ENCODE data around the gene RRM2. TPM values are rescaled to one million over a fixed set of nuclear protein-coding genes. Genes with fewer than 3 reads are reported as not detected.

The RRM2 gene
- total and polyA plus RNA-seq, 2 experiments from 2014 or later = 15.2 to 49.7 TPM

GRCh38 chr2:10129490-10129889 lies 7.0 kb downstream of the RRM2 start:
- Histone ChIP-seq H3K79me2 (peaks cover 11% of the 10 kb centered on the region), H3K9me3 (ENCODE audit: low read depth) (no peaks in the 10 kb centered on the region), H3K27ac (no peak overlapping the region), H3K4me1 (ENCODE audit: insufficient read depth) (peaks cover 5% of the 10 kb centered on the region), H3K4me3 (no peak overlapping the region), H2AFZ (no peak overlapping the region), H3K36me3 (replicated peaks; ENCODE audit: insufficient read depth, low read depth) (no peaks in the 10 kb centered on the region), H3K9me2 (replicated peaks; ENCODE audit: insufficient read depth) (no peaks in the 10 kb centered on the region), H3K4me2 (no peak overlapping the region), H3K27me3 (no peaks in the 10 kb centered on the region), H4K20me1 (ENCODE audit: insufficient read depth, poor library complexity, severe bottlenecking) (no peaks in the 10 kb centered on the region)
- DNase-seq (ENCODE audit: low spot score) = no peak
- no peak for TF ChIP-seq EZH2 (IDR thresholded peaks at IDR 0.05; ENCODE audit: borderline replicate concordance)
- TF ChIP-seq EZH2phosphoT487 (IDR thresholded peaks at IDR 0.05; ENCODE audit: low read depth, severe bottlenecking, unreplicated experiment) = no peak
- TF ChIP-seq CTCF (IDR thresholded peaks at IDR 0.05; ENCODE audit: poor library complexity) = no peak
- 69% methylated on average over 3 of the region's 3 CpGs for WGBS (ENCODE audit: low lambda C conversion rate, missing lambda C conversion rate)

- Histone ChIP-seq H3K27ac (no peak overlapping the region), H3K4me3 (no peak overlapping the region), H3K9me2 (replicated peaks; ENCODE audit: insufficient read depth) (no peaks in the 10 kb centered on the region), H3K9me3 (ENCODE audit: low read depth) (no peaks in the 10 kb centered on the region), H3K79me2 (peaks cover 2% of the 10 kb centered on the region), H4K20me1 (ENCODE audit: insufficient read depth, poor library complexity, severe bottlenecking) (no peaks in the 10 kb centered on the region), H3K27me3 (no peaks in the 10 kb centered on the region), H2AFZ (no peak overlapping the region), H3K4me1 (ENCODE audit: insufficient read depth) (no peaks in the 10 kb centered on the region), H3K4me2 (no peak overlapping the region), H3K36me3 (replicated peaks; ENCODE audit: insufficient read depth, low read depth) (no peaks in the 10 kb centered on the region)
- DNase-seq (ENCODE audit: low spot score) = no peak
- no peak for TF ChIP-seq EZH2 (IDR thresholded peaks at IDR 0.05; ENCODE audit: borderline replicate concordance)
- no peak for TF ChIP-seq EZH2phosphoT487 (IDR thresholded peaks at IDR 0.05; ENCODE audit: low read depth, severe bottlenecking, unreplicated experiment)
- no peak for TF ChIP-seq CTCF (IDR thresholded peaks at IDR 0.05; ENCODE audit: poor library complexity)
- WGBS (ENCODE audit: low lambda C conversion rate, missing lambda C conversion rate) = 96% methylated on average over 7 of the region's 7 CpGs
Observed at GRCh38 chr2:10132043-10132575, 9.6 kb downstream of the RRM2 start.

- H2AFZ ChIP-seq = no peak overlapping the region
- H3K36me3 ChIP-seq (replicated peaks; ENCODE audit: insufficient read depth, low read depth) = no peaks in the 10 kb centered on the region
- TF ChIP-seq EZH2 (IDR thresholded peaks at IDR 0.05; ENCODE audit: borderline replicate concordance) (no peak), CTCF (IDR thresholded peaks at IDR 0.05; ENCODE audit: poor library complexity) (no peak), EZH2phosphoT487 (IDR thresholded peaks at IDR 0.05; ENCODE audit: low read depth, severe bottlenecking, unreplicated experiment) (no peak)
- no peaks in the 10 kb centered on the region for H3K9me3 ChIP-seq (ENCODE audit: low read depth)
- no peak overlapping the region for H3K4me2 ChIP-seq
- H3K4me1 ChIP-seq (ENCODE audit: insufficient read depth) = no peaks in the 10 kb centered on the region
- H3K9me2 ChIP-seq (replicated peaks; ENCODE audit: insufficient read depth) = no peaks in the 10 kb centered on the region
- no peaks in the 10 kb centered on the region for H4K20me1 ChIP-seq (ENCODE audit: insufficient read depth, poor library complexity, severe bottlenecking)
- no peak overlapping the region for H3K27ac ChIP-seq
- H3K27me3 ChIP-seq = no peaks in the 10 kb centered on the region
- WGBS (ENCODE audit: low lambda C conversion rate, missing lambda C conversion rate) = 95% methylated on average over 6 of the region's 6 CpGs
- peaks cover under 1% of the 10 kb centered on the region for H3K79me2 ChIP-seq
- no peak for DNase-seq (ENCODE audit: low spot score)
- no peak overlapping the region for H3K4me3 ChIP-seq
Observed at GRCh38 chr2:10132596-10132995, 10.1 kb downstream of the RRM2 start.
